ENCODE measurements around the gene APBB3.
A peak's percentile ranks its signal among the peaks of the same experiment; 100 is the strongest.

The APBB3 gene

GRCh38 chr5:140554454-140554853 is 9.9 kb downstream of the APBB3 start:
- DNase-seq, result no peak

DNA sequence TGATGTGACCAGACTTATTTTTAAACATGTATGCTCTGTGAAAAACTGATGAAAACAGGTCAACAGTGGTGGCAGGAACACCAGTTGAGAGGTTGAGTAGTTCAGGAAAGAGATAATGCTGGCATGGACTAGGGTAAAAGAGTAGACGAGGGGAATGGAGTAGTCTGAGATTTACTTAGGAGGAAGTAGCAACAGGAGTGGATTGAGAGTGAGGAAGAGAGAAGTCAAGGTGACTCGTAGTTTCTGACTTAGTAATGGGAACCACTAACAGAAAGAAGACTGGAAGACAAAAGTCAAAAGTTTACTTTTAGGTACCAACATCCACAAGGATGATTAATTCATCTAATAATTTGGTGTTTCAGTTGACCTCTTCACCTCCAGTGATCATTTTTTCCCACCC is 10.7 kb downstream of the APBB3 start:
- no peak for DNase-seq

DNA sequence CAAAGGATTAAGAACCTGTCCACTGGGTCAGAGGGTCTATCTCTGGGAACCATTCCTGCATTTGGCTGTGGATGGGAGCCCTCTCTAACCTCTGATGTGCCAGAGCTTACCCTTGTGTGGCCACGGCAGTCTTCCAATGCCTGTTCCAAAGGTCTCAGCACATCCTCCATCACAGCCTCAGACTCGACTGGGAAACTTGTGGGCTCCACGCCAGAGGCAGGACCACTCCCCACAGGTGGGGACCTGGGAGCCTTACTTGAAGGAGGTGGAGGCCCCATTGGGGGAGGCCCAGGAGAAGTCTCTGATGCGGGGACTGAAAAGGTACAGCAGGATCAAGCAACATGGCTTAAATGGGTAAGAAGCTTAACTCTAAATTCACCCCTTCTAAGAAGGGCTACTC is 12.5 kb downstream of the APBB3 start:
- no peak for DNase-seq

DNA sequence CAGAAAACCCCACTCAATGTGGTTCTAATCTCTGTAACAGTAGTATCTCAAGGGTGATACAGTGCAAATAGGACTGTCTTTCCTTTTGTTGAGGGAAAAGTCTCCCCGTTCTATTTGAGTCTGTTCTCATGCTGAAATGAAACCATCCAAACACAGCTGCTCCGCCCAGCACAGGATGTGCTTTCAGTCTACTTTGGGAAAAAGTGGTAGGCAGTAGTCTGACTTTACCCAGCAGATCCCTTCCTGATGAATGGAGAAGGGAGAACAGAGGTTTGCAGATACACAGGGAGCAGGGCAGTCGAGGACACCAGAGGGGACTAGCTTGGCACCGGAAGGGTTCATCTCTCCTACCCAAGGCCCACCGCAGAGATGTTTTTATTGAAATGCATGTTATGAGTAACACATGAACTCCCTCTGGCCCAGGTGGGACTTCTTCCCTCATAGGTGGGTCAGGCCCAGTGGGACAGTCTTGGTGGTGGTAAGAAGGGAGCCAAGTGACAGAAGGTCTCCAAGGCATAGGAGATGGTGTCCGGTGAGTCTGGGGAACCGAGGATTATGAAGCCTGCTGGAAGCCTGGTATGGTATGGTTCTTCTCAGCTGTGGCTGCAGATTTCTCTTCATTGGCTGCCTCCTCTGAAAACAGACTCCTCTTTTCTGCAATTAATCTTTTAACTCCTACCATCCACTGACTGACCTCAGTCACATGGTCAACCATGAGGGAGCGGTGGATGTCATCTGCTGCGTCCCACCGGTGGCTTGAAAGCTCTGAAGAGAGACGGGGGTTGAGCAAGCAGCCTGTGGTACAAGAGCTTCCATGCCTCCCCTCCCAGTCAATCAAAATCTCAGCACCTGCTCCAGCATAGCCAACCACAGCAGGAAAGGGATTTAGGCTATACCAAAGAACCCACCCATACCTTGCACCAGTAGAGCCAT is 14.0 kb downstream of the APBB3 start:
- DNase-seq, result no peak

DNA sequence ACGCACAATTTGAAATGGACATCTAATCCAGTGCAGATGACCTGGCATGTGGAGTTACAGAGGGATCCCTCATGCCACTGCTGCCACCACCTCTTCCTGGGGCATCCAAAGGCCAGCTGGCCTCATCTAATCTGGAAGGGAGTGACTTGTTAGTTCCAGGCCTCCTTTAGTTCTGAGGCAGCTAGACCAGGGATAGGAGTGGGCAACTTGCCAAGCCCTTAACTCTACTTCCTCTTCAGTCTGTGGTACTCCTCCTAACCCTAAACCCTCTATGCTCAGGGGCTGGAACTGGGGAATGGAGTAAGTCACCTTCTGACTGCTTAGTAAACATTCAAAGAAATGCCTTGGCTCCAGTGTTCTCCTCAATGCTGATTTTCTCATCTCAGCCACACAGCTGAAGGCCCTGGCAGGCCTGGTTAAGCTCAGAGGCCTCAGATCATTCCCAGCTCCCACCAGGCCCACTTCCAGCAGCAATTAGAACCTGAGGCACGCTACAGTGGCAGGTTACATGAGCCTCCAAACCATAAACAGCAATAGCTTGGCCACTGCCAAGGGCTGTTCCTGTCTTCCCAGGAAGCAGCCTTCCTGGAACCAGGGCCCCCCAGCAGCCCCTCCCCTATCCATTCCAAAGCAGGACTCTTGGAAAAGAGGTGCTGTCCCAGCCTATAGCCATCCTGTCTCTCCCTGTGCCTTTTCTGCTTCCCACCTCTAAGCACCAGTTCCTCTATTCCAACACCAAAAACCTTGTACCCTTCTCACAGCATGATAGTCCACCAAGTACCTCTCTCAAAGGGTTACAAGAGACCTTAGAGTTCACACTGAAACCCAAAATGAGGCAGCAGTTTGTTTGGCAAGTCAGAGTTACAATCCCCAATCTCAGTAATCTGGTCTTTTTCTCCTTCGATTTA is 14.9 kb downstream of the APBB3 start:
- no peak for DNase-seq

DNA sequence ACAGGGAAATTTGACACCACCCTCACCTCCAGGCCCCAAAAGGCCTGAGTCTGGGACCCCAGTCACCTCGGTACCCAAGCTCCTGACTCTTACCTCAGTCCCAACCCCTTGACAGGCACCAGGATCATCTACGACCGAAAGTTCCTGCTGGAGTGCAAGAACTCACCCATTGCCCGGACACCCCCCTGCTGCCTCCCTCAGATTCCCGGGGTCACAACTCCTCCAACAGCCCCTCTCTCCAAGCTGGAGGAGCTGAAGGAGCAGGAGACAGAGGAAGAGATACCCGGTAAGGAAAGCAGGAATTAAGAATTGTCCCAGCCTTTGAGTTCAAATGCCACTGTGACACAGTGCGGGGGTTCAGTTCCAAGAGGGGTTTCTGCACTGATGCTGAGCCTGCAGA is 15.6 kb downstream of the APBB3 start:
- no peak for DNase-seq

DNA sequence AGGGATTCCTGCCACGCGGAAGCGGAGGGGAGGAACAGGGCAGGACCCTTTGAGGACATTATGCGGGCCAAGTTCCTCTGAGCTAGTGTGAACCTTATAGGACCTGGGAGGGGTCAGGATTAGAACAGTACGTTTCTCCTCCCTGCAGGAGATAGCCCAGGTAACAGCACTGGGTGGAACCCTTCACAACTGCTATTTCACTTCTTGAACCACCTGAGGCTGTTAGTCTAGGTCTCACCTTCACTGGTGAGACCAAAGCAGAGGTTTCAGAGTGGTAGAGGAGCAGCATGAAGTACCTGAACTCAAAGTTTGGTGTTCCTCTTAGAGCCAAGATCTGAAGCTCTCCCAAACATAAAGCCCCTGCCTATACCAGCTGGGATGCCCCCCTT is 16.1 kb downstream of the APBB3 start:
- no peak for DNase-seq

- peak; percentile 84 for DNase-seq
Observed at GRCh38 chr5:140547508-140548299, 16.7 kb downstream of the APBB3 start, which contains the start of gene EIF4EBP3. TSS of gene EIF4EBP3 (plus strand) at chr5:140547662. CDS start at chr5:140547738, 76 bp downstream.

GRCh38 chr5:140546851-140547507 is 17.4 kb downstream of the APBB3 start:
- DNase-seq, result no peak

DNA sequence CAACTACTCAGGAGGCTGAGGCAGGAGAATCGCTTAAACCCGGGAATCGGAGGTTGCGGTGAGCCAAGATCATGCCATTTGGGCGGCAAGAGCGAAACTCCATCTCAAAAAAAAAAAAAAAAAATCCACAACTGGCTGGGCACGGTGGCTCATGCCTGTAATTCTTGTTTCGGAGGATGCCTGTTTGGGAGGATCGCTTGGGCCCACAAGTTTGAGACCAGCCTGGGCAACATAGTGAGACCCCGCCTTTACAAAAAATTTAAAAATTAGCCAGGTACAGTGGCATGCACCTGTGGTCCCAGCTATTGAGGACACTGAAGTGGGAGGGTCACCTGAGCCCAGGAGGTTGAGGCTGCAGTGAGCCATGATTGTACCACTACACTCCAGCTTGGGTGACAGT is 18.8 kb downstream of the APBB3 start:
- no peak for DNase-seq

GRCh38 chr5:140544986-140545385 is 19.4 kb downstream of the APBB3 start:
- no peak for DNase-seq

DNA sequence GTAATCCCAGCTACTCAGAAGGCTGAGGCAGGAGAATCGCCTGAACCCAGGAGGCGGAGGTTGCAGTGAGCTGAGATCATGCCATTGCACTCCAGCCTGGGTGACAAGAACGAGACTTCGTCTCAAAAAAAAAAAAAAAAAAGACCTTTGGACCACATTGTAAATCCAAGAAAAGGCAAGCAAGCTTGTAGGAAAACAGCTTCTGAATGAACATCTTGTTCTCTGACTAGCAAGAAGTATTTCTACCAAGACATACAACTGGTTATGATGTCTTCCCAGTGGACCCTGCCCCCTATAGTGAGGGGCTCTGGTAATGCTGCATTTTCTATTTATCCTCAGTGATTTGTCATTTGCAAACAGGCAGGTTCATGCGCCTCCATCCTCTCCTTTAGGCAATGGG is 21.4 kb downstream of the APBB3 start:
- no peak for DNase-seq

DNA sequence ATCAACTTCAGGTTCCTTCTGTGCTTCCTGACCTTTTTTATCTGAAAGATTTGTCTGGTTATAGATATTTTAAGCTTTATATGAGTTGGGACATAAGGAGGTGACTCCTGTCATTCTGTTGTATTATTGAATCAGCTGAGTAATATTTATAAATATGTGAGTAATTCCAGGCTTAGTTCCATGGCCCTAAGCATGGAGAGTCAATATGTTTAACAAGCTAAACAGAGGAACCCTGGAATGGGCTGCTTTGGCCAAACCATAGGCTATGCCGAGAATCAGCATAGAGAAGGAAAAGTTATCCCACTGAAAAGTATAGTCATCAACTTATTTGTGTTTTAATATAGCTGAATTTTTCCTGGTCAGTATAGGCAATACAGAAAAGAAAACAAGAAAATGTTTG is 24.2 kb downstream of the APBB3 start:
- no peak for DNase-seq

- no peak for DNase-seq
Observed at GRCh38 chr5:140524003-140524402, 40.4 kb downstream of the APBB3 start.

- no peak for DNase-seq
Observed at GRCh38 chr5:140513124-140513523, 51.3 kb downstream of the APBB3 start.

DNA sequence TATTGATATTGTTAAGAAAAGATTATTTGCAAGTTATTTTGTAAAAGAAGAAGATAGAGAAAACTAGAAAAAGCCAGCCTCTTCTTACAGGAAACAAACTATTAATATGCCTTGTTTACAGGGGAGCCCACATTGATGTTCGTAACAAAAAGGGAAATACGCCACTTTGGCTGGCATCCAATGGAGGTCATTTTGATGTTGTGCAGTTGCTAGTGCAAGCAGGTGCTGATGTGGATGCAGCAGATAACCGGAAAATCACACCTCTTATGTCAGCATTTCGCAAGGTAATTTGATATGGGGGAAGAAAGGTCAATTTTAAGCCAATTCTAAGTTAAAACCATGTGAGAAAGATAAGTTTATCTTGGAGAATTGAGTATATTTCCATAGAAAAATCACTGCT is 54.5 kb downstream of the APBB3 start:
- no peak for DNase-seq

Data from right kidney (tissue), 1 donor.